GM21576 (cell line): ENCODE data around the gene SWT1.
"Not testable (repeated sequence)": the region's sequence is repeated elsewhere in the genome, so short reads cannot be mapped to it uniquely, and the experiment has no call there.

Source experiments
- ATAC-seq: cut with Tn5 transposase; IDR thresholded peaks from one replicate; pipeline ENCODE4 v1.9.1; 2021; ENCODE audit warnings: mild to moderate bottlenecking, moderate library complexity; ENCODE audit not compliant: unreplicated experiment

The SWT1 gene

DNA sequence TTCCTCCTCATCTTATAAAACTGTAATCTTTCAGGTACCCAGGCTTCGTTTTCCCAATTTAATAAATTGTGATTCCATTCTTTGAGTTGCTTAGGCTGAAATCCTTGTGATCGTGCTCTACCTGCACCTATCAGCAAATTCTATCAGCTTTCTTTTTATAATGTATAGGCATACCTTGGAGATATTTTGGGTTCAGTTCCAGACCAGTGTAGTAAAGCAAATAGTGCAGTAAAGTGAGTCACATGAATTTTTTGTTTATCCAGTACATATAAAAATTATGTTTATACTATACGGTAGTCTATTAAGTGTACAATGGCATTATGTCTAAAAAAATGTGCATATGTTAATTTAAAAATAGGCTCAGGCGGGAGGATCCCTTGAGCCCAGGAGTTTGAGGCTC lies 5.5 kb downstream of the SWT1 start:
- ATAC-seq, result no peak

DNA sequence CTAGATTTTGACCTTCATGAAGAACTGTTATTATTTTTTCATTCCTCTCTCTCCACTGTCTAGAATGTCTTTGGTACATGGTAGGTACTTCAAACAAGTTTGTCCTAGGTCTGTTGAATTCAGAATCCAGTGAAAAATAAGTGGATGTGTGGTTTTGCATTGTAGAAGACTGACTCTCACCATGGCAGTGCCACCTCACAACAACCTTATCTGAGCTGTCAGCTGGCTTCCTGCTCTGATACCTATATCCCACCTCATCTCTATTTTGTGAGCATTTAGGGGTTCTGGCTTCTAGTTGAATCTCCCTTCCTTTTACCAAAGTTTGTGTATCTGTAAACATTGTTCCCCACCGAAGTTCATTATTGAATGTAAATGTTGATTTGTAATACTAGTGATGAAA lies 9.1 kb downstream of the SWT1 start:
- no peak for ATAC-seq

DNA sequence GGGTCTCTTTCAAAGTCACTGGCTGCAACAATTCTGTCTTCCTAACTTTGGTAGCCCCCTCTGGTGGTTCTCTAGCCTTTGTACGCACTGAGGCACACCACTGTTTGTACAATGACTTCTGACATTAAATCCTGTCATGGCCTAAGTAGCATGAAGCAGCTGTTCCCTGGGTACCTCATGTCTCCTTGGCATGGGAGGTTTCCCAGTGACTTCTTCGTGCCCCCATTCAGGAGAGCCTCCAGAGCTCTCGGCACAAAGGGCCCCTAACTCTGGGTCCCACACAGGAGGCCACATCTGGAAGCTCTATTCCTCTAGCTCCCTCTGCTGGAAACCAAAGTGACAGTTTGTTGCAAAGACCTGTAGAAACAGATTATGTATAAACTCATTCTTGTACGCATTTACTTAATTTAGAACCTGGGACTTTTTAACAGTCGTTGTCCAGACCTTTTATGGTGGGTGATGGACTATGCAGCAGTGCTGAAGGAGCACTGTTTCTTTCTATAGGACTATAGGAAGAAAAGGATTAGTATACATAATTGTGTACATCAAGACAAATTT lies 13.4 kb downstream of the SWT1 start:
- peak; percentile 91 for ATAC-seq

DNA sequence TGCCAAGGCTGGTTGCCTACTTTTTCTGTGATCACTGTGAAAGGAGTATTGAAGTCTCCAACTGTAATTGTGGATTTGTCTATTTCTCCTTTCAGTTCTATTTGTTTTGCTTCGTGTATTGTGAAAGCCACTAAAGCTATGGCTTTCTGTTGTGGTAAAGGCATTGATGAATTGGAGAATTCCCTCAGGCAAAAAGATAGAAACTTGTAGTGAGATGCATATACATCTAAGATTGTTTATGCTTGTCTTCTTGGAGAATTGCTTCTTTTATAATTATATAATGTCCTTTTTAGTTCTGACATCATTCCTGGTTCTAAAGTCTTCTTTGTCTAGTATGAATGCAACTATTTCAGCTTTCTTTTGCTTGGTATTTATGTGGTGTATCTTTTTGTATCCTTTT lies 36.8 kb downstream of the SWT1 start:
- no peak for ATAC-seq

DNA sequence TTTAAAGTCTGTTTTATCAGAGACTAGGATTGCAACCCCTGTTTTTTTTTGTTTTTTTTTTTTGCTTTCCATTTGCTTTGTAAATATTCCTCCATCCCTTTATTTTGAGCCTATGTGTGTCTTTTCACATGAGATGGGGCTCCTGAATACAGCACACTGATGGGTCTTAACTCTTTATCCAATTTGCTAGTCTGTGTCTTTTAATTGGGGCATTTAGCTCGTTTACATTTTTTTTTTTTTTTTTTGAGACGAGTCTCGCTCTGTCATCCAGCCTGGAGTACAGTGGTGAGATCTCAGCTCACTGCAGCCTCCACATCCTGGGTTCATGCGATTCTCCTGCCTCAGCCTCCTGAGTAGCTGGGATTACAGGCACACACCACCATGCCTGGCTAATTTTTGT lies 41.7 kb downstream of the SWT1 start:
- ATAC-seq, result not testable (repeated sequence)

DNA sequence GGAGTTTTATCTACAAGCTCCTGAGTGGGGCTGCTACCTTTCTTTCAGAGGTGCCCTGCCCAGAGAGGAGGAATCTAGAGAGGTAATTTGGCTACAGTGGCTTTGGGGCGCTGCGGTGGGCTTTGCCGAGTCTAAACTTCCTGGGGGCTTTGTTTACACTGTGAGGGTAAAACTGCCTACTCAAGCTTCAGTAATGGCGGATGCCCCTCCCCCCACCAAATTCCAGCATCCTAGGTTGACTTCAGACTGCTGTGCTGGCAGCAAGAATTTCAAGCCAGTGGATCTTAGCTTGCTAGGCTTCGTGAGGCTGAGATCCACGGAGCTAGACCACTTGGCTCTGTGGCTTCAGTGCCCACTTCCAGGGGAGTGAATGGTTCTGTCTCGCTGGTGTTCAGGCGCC lies 43.9 kb downstream of the SWT1 start:
- ATAC-seq, result no peak

DNA sequence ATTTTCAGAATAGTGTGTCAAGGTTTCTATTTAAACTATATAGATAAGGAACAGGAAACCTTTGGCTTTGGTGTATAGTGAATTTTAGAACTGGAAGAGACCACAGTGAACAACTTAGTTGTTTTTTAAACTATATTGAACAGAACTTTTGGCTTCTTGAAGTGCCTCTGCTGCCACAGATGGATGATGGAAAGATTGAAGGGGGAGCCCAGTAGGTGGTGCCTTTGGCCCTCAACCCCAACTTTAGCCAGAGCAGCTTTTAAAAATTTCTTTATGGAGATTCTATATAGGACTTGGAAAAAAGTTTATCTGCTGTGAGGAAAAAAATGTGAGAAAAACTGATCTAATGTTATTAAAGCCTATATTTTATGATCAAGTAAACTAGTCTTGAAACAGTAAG lies 50.2 kb downstream of the SWT1 start:
- ATAC-seq, result no peak

DNA sequence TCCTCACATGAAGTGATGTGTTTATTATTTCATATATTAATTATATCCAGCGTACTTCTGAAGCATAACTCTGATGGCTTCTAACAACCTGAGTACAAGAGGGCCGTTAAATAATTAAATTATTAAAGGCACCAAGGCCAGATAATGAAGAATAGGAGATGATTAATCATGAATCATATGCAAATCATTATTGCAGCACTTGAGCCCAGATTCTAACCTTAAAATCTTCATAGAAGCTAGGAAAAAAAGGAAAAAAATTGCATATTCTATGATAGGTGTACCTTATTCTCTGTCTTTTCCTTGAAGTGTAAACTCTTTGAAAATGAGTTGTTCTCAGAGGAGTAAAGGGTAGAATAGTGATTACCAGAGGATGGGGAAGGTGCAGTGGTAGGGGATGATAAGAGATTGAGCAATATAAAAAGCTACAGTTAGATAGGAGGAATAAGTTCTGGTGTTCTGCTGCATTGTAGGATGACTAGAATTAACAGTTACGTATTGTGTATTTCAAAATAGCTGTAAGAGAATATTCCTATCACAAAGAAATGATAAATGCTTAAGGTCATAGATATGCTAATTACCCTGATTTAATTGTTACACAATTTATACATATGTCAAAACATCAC lies 51.1 kb downstream of the SWT1 start:
- ATAC-seq, result no peak

DNA sequence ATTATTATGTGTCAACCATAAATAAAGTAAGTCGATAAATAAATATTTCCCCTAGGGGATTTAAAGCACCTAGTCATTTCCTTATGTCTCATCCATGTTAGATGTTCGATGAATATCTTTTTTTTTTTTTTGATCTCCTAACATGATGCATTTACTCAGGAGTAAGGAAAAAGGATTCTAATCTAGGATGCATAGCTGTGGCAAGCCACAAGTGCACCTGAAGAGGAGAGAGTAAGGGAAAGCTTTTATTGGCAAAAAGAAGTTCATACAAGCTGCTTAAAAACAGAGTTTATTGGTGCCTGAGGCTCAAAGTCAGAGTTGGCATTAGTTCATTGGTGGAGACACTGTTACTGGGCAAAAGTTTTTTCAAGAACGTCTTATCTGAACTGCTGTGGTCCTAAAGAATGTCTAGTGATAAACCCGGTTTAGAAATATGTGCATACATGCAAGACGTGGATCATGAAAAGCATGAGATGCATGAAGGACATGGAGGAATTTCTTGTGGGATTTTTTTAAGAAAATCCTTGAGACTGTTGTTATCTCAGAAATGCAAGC lies 51.7 kb downstream of the SWT1 start:
- ATAC-seq, result no peak

DNA sequence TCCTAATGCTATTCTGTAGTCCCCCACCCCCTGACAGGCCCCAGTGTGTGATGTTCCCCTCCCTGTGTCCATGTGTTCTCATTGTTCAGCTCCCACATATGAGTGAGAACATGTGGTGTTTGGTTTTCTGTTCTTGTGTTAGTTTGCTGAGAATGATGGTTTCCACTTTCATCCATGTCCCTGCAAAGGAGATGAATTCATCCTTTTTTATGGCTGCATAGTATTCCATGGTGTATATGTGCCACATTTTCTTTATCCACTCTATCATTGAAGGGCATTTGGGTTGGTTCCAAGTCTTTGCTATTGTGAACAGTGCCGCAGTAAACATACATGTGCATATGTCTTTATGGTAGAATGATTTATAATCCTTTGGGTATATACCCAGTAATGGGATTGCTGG lies 52.4 kb downstream of the SWT1 start:
- ATAC-seq, result not testable (repeated sequence)

DNA sequence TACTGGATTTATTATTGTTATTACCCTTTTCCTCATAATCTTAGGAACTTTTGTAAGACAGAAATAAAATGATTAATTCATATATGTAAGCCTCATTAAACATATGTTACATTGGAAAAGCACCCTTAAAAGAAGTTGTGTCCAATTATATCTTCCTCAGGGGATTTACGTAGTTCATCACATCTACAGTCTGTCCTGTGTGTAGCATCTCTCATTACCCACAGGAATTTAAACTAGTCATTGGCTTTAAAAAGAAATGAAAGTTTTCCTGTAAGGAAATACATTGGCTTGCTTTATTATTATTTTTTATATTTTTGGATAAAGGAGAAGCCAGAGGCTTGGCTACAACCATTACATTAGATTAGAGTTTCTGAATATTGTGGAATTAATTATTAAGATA lies 56.1 kb downstream of the SWT1 start:
- ATAC-seq, result no peak

DNA sequence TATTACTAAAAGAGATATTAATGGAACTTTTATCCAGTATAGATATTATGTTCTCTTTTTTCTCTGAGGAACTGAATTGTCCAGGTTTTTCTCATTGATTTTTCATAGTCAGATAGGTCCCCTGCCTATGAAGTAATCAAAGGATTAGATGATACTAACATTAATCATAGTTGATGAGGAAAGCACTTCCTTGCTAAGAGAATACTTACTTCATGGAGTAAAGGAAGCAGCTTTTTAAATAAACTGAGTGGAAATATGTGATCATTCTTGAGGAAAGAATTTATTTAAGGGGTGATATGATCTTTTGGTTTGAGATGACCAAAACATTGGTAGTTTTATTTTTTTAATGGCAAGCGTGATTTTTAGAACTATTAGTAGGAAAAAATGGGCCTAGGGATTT lies 58.9 kb downstream of the SWT1 start:
- ATAC-seq, result no peak

DNA sequence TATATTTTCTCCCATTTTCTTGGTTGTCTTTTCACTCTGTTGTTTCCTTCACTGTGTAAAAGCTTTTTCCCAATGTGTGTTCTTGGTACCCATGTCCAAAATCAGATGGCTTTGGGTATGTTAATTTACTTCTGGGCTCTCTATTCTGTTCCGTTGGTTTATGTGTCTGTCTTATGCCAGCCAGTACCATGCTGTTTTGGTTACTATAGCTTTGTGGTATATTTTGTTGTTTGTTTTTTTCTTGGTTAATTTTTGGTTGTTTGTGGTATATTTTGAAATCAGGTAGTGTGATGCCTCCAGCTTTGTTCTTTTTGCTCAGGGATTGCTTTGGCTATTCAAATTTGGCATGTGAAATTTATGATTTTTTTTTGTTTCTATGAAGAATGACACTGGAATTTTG lies 67.2 kb downstream of the SWT1 start:
- ATAC-seq, result no peak

DNA sequence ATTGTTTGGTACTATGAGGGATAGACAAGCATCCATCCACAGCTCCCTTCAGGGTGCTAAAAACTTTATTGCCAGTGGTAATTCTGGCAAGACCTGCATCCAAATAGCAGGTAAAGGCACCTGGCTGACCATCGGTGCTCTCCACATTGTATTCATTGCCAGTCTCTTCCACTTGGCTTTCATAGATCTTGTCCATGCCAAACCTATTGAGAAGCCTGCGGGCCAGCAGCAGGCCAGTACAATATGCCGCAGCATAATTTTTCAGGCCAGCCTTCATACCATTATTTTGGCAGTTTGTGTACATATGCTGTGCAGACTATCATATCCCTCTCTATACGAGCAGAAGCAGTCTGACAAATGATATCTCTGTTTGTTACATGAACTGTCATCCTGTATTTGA lies 70.2 kb downstream of the SWT1 start:
- ATAC-seq, result no peak

DNA sequence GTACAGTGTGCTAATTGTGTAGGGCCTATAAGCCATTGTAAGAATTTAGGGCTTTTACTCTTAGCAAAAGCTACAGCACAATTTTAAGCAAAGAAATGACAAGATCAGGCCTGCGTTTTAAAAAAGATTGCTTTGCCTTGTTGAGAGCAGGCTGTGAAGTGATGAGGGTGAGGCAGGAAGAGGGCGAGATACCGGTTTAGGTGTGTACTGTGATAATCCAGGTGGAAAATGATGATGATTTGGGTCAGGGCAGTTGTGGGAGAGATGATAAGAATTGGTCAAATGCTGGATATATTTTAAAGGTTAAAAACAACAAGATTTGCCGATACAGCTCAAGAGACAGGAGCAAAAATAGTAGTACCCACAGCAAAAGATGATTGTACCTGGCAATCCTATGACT lies 72.0 kb downstream of the SWT1 start:
- no peak for ATAC-seq

DNA sequence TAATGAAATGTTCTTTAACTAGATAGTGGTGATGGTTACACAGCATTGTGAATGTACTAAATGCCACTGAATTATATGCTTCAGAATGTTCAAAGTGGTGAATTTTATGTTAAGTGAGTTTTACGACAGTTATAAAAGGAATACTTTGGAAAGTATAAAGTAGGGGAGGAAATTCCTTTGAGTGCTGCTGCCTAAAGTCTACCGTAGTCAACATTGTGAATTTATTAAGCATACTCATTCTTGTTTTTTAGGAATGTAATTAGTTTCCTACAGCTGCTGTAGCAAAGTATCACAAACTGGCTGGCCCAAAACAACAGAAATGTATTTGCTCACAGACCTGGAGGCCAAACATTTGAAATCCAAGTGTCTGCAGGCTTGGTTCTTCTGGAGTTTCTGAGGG lies 73.0 kb downstream of the SWT1 start:
- ATAC-seq, result no peak

DNA sequence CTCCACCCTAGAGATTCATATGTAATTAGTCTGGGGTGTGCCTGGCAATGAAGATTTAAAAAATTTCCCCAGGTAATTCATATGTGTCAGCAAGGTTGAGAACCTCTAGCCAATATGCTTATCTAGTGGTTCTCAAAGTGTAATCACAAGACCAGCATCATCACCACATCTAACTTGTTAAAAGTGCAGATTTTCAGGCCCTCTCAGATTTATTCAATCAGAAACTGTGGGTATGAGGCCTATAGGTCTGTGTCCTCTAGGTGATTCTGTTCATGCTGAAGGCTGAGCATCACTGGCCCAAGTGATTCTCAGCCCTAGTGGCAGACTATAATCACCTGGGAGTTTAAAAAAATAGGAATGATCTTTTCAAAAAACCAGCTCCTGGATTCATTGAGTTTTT lies 75.9 kb downstream of the SWT1 start:
- no peak for ATAC-seq

DNA sequence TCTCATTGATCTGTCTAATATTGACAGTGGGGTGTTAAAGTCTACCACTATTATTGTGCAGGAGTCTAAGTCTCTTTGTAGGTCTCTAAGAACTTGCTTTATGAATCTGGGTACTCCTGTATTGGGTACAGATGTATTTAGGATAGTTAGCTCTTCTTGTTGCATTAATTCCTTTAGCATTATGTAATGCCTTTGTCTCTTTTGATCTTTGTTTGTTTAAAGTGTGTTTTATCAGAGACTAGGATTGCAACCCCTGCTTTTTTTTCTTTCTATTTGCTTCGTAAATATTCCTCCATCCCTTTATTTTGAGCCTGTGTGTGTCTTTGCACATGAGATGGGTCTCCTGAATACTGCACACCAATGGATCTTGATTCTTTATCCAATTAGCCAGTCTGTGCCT lies 77.2 kb downstream of the SWT1 start:
- ATAC-seq, result not testable (repeated sequence)

DNA sequence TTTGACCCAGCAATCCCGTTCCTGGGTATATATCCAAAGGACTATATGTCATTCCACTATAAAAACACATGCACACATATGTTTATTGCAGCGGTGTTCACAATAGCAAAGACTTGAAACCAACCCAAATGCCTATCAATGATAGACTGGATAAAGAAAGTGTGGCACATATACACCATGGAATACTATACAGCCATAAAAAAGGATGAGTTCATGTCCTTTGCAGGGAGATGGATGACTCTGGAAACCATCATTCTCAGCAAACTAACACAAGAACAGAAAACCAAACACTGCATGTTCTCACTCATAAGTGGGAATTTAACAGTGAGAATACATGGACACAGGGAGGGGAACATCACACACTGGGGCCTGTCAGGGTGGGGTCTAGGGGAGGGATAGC lies 80.2 kb downstream of the SWT1 start:
- not testable (repeated sequence) for ATAC-seq

DNA sequence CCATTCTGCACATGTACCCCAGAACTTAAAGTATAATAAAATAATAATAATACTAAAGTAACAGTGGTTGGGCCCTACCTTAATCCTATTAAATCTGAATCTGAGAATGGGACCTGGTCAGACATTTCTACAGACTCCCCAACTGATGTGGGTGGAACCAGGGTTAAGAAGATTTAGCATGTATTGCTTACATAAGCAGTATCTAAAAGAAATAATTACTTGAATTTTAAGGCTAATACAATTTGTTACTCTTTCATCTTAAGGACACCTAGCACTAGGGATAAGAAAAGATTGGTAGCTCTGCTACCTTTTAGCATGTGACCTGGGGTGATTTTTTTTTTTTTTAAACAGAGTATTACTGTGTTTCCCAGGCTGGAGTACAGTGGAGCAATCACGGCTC lies 80.7 kb downstream of the SWT1 start:
- no peak for ATAC-seq

DNA sequence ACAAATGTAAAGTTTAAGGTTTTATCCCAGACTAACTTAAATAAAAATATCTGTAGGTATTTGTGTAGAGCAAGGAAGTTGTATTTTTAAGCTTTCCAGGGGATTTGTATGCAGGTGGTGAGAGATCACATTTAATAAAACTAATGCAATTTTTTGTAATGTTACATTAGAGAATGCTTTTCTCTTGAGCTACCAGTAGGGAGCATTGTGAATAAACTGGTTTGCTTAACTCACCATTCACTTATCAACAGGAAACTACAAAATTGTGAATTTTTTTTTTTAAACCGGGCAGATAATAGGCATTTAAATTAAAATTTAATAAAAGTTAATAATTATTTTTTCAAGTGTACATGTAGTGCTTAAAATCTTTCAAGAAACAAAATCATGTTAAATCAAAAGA lies 81.5 kb downstream of the SWT1 start:
- ATAC-seq, result no peak

DNA sequence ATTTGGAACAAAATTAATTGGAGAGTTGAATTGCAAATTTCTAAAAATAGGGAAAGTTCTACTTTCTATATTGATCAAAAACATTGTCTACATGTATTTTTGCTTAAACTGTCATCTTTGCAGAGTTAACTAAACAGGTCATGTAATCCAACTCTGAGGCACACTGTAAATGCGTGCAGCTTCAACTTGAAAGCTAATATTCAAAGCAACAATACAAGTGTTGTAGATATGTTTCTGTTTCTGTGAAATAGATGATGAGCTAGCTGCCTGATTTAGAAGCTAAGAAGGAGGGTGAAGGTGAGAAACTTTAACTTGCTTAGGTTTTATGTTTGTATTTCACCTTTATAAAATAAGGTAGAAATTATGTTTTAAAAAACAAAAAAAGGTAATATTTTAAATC lies 82.9 kb downstream of the SWT1 start:
- ATAC-seq, result no peak

DNA sequence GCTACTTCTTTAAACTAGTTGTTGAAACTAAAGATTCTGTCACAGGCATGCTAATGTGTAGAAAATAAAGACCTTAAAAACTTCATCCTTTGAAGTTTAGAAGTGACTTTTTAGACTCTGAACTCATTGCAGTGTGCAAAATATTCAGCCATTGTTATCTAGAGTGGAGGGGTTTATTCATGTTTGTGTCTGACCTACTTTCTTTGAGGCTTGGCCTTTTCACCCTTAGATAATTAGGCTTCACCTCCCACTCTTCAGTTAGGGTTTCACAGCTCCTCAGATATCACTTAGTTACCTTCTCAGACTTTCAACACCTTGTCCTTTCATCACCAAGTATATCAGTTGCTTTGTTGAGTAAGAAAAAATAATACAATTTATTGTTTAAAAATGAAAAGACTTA lies 84.2 kb downstream of the SWT1 start:
- no peak for ATAC-seq
